ENCODE results near the gene UBE2QL1. TPM values are rescaled to one million over a fixed set of nuclear protein-coding genes. Genes with fewer than 3 reads are reported as not detected.

The UBE2QL1 gene
- polyA plus RNA-seq, 3 donors = 0.67 to 1.1 (median 1.0) TPM

GRCh38 chr5:6473284-6473683 lies 24.6 kb downstream of the UBE2QL1 start:
- DNase-seq (ENCODE audit: low read depth in 3 of 3, low spot score in 2 of 3) = no peak

DNA sequence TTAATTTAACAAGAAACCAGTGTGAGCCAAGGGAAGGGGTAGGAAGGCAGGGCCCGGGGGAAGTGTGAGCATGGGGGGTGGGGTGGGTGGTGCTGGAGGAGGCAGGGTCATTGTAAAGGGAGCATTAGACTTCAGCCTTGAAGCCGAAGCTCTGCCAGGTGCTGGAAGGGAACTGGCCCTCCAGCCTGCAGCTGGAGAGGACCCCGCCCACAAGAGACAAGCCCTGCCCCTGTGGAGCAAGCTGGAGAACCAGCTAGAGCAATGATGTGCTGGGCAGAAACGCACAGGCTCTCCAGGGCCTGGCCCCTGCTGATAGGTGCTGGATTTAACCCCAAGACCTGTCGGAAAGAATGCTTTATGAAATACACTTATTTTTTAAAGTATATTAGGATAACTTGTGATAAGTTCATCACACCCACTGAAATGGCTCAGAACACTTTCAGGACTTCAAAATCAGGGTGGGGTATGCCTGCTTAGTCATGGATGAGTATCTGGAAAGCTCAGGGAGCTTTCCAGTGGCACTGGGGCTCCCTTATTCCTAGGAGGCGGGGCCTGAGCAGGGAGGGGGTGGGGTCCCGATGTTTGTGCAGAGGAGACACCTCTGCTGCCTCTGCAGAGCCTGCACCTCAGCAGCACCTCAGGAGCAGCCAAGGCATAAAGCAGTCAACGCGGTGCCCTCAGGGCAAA lies 27.1 kb downstream of the UBE2QL1 start:
- DNase-seq (ENCODE audit: low read depth in 3 of 3, low spot score in 2 of 3) = no peak

DNA sequence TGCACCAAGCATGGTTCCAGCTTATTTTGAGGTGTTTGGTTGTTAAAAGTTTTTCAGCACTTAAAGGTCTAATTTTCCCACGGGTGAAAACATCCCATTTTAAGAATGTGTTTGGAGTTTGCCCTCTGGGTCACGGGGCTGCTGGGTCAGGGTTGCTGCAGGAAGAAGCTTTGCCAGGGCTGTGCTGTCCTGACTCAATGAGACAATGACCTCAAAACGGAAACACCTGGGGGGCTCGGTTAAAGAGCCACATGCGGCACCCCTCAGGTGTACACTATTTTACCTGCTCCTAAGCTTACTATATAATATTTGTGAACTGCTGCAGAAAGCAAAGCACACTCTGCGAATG lies 27.6 kb downstream of the UBE2QL1 start:
- no peak for DNase-seq (ENCODE audit: low read depth in 3 of 3, low spot score in 2 of 3)

DNA sequence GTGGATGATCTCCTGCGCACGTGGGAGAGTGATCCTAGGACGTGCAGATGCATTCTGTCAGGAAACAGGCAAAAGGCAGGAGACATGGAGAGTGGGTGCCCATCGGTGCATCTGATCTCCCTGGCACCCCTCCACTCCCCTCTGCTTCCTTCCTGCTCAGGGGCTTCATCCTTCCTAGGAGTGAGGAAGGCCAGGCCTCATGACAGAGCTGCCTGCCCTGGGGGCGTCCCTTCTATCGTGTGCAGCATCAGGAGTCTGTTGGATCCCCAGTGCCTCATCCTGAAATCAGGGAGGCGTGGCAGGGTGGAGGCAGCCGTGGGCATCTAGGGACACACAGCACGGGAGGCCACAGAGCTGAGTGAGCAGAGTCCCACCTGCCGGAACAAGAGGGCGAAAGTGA lies 30.1 kb downstream of the UBE2QL1 start:
- no peak for DNase-seq (ENCODE audit: low read depth in 3 of 3, low spot score in 2 of 3)

DNA sequence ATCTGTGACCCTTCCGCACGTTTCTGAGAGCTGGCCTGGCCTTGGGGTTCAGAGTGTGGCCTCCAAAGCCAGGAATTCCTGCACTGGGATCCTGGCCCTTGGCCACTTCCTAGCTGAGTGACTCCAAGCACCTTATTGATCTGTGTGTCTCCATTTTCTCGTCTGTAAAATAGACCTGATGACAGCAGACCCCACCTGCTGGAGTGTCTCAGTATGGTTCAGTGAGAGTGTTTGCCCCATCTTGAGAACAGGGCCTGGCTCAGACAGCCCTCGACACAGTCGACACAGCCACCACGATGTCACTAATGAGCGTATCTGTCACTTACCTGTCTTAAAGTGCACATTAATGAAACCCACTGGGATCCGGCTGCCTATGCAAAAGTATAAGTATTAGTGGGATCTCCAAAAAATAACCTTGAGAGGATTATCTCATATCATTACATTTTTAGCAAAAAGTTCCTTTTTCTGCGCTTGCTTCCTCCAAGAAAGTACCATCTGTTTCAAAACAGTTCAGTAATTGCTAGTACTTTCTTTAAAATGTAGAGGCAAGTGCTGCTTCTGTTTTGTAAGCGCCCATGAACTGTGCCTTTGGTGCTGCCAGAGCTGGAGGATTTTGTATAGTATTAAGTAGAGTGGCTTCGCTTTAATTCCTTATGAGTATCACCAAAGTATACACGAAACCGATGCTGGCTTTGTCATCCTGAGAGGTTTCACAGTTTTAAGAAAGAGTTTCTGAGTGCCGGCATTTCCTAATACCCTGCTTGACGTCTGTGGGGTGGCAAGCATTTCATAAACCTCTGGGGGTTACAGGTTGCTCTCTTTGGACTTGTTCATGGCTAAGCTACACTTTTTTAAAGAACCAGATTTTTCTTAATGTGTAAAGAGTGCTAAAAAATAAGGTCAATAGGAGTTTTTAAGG lies 31.7 kb downstream of the UBE2QL1 start:
- DNase-seq (ENCODE audit: low read depth in 3 of 3, low spot score in 2 of 3) = no peak

- DNase-seq (ENCODE audit: low read depth in 3 of 3, low spot score in 2 of 3) = no peak
These were observed 34.1 kb downstream of the UBE2QL1 start for GRCh38 chr5:6482735-6483134.

GRCh38 chr5:6483880-6484382 lies 35.3 kb downstream of the UBE2QL1 start:
- no peak for DNase-seq (ENCODE audit: low read depth in 3 of 3, low spot score in 2 of 3)

GRCh38 chr5:6484446-6484845 lies 35.8 kb downstream of the UBE2QL1 start:
- no peak for DNase-seq (ENCODE audit: low read depth in 3 of 3, low spot score in 2 of 3)

DNA sequence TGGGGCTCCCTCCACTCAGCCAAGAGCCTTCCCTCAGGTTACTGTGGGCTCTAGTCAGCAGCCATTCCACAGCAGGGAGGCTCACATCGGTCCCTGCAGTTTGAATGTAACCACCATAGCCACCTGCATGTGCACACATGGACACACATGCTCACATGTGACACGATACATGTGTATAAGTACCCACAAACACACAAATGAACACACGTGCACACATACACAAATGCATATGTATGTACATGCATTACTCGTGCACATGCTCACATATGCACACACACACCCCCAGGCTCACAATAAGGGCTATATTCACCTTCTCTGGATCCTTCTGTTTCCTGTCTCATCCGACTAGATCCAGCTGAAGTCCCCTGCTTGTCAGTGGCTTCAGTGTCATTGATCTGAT lies 36.2 kb downstream of the UBE2QL1 start:
- no peak for DNase-seq (ENCODE audit: low read depth in 3 of 3, low spot score in 2 of 3)

- no peak for DNase-seq (ENCODE audit: low read depth in 3 of 3, low spot score in 2 of 3)
These were observed 36.8 kb downstream of the UBE2QL1 start for GRCh38 chr5:6485441-6485840.

GRCh38 chr5:6486074-6486473 lies 37.4 kb downstream of the UBE2QL1 start:
- DNase-seq (ENCODE audit: low read depth in 3 of 3, low spot score in 2 of 3) = no peak

GRCh38 chr5:6487081-6487480 lies 38.4 kb downstream of the UBE2QL1 start:
- no peak for DNase-seq (ENCODE audit: low read depth in 3 of 3, low spot score in 2 of 3)

DNA sequence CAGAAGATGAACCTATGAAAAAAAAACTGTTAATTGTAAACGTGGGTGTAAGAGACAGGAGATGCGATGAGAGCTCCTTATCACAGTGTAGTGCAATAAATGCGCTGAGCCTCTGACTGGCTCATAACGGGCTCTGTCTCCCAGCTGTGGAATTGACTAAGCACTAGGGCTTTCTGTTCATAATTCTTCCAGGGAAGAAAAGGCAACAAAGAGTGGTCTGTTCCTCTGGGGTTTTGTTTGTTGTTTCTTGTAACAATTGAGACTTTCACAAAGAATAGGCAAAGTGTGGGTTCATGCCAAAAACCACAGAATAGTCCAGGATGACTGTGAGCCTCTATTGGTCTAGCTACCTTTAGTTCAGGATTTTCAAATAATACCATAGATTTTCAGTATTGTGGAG lies 39.4 kb downstream of the UBE2QL1 start:
- DNase-seq (ENCODE audit: low read depth in 3 of 3, low spot score in 2 of 3) = no peak

DNA sequence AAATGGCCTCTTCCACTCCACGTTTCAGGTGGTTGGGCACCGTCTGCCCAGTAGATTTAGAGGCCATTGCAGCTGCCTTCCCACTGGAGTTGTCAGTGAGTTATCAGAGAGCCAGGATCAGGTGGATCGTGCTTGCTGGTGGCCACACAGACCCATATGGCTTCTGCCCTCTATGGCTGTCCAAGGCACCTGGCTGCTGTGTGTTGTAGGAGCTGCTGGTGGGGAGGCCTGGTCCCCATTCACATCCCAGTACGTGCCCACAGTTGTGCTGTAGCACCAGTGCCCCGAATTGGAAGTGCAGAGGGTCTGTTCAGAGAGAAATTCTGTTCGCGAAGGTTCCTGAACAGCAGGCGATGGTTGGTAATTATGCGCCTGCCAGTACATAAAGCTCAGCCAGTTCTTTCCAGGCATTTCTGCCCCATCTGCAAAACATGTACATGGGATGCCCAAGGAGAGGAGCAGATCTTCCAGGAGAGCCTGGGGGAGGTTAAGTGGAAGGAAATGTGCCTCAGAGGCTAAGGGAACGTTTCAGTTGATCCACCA lies 41.1 kb downstream of the UBE2QL1 start:
- no peak for DNase-seq (ENCODE audit: low read depth in 3 of 3, low spot score in 2 of 3)

DNA sequence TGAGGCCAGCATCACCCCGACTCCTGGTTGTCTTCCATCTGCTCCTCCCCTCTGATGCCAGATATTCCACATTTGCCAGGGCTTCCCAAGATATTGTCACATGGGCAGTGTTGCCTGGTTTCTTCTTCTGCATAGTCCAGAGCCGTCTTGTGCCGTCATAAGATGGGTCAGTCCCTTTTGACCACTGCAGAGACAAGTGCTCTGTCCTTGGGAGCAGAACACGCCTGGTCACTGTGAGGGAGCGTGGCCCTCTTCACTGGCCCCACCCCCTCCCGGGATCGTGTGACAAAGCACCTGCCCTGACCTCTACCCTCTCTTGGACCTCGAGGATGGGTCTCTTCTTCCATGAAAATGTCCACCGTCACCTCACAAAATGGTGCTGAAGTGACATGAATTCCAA lies 41.6 kb downstream of the UBE2QL1 start:
- no peak for DNase-seq (ENCODE audit: low read depth in 3 of 3, low spot score in 2 of 3)

- no peak for DNase-seq (ENCODE audit: low read depth in 3 of 3, low spot score in 2 of 3)
These were observed 42.0 kb downstream of the UBE2QL1 start for GRCh38 chr5:6490693-6491092.

DNA sequence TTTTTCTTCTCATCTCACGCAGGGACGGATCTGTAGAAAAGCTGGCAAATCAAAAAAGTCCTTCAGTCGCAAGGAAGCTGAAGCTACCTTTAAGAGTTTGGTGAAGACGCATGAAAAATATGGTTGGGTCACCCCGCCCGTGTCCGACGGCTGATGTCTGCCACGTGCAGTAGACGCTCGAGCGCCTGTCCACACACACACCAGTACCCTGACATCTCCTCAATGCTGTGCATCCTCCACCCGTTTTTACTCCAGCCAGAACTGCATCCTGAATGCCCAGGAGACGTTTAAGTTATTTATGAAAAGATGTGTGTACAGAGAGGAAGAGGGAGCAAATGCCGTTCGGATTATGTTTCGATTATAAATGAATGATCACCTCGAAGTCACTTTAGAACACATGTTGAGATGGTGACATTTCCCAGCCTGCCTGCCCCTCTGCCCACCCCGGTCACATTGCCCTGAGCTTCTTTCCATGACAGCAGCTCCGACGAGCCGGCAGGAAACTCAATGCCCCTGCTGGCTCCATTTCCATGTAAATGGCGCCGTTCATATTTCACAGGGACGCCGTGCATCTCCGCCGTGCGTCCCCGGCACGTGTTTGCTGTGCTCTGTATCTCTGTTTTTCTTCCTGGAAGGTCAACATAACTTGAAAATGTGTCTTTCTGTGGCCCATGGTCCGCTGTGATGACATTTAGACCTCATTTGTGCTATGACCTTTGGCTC lies 42.7 kb downstream of the UBE2QL1 start:
- no peak for DNase-seq (ENCODE audit: low read depth in 3 of 3, low spot score in 2 of 3)

GRCh38 chr5:6491919-6492290 lies 43.2 kb downstream of the UBE2QL1 start:
- DNase-seq (ENCODE audit: low read depth in 3 of 3, low spot score in 2 of 3) = no peak

DNA sequence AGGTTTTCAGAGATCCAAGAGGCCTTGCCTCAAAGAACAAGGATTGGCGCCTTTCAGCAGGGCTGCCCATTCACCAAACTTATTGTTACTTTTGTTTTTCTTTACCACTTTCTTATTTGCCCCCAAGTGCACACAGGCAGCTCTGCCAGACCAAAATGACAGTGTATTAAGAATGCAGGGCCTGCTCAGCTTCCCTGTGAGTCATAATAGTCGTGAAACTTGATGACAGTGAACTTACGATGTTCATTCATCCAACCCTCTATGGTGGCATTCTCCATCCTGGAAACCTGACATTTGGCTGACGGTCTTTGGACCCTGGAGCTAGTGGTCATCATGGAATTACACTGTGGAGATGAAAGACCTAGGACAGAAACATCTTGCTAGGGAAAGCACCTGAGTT lies 44.3 kb downstream of the UBE2QL1 start:
- no peak for DNase-seq (ENCODE audit: low read depth in 3 of 3, low spot score in 2 of 3)

DNA sequence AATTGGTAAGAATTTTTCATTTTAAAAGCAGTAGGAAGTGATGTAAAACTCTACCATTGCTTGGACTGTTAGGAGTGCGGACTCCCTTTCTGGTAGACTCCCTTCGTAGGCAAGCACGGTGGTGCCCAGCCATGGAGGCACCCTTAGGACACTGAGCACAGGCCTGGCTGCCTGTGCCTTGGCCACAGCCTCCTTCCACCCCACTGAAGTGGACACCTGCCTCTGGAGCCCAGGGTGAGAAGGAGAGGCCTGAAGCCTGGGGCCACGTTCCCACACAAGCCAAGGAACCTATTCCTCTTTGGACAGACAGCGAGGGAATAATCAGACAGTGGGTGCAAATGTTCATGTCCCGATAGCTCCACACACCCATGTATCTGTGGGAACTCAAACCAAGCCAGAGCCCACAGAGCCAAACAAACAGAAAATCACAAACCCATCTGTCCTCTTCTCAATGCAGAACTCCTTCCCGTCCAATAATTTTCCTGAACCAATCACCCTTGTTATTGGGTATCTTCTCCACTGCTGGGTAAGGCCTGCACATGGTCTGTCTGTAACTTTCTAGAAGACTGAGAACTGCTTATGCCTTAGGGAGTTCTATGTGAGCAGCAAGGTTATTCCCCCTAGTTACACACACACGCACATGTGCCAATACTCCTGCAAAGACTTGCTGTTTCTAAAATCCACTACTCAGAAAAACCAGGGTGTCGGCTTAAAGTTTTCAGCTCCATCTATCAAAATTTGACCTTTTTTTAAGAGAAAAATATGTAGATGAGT lies 45.2 kb downstream of the UBE2QL1 start:
- no peak for DNase-seq (ENCODE audit: low read depth in 3 of 3, low spot score in 2 of 3)
